GM18907 (cell line): Measurements from ENCODE around the gene DLGAP4.
A peak's percentile ranks its signal among the peaks of the same experiment; 100 is the strongest.
"Not testable (repeated sequence)": the region's sequence is repeated elsewhere in the genome, so short reads cannot be mapped to it uniquely, and the experiment has no call there.

Experiments used
- ATAC-seq: cut with Tn5 transposase; IDR thresholded peaks from one replicate; pipeline ENCODE4 v1.9.1; 2021; ENCODE audit warnings: mild to moderate bottlenecking, moderate library complexity; ENCODE audit not compliant: unreplicated experiment

The DLGAP4 gene

DNA sequence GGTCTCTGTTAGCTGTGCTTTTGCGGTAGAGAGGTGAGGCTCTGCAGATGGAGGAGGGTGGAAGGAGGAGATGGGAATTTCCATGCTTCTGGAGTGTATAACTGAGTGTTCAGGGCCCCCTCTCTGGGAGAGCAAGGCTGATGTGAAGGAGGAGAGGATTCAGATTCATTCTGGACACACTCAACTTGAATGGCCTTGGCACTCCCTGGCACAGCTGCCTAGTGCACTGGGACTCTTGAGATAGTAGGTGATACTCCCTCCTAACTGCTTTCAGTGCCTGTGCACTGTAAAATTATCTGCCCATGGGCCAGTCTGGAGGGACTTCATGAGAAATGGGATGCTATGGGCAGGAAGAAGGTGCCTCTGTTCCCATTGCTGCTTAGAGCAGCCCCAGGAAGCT is 180.9 kb downstream of the DLGAP4 start:
- ATAC-seq: no peak

DNA sequence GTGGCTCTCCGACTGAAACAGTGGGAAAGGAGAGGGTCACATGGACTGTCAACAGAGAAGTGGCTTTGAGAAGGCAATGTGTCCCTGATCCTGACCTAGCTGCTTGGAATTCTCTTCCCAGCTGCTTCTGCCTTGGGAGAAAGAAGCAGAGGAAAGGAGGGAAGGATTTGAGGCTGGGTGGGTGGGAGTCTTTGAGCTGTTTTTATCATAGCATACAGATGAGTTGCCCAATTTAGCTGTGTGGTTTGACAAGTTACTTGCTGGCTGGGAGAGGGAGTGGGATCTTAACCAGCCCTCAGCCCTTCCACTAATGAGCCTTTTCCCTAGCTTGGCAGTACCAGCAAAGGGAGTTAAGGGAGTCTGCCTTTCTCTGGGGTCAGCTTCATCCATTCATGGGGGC is 184.1 kb downstream of the DLGAP4 start:
- no peak for ATAC-seq

DNA sequence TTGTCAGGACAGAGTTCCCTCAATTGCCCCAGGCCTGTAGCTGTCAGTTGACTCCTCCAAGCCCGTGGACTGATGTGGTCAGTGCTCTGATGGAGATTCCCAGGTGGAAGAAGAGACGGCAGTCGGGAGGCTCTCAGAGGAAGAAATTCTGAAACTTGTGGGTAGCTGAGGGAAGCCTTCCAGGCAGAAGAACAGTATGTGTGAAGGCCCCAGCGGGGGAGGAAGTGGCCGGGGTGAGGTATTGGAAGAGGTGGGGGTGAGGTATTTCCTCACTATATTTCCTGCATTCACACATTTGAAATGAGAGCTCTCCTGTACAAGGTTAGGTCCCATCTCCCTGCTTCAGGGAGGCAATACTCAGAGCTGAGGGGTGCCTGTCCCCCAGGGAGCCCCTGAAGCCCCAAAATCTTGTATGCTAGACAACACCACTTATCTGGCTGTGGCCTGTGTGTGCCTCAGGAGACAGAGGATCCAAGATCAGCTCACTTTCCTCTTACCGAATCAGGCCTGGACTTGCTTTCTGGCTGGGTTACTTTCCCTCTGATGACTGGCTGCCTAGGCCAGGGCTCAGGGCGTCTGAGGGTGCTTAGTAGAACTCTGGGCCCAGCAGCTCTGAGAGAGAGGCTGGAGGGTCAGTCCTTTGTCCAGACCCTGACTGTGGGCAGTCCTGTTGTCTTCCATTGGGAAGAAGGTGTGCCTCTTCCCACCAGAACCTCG is 185.9 kb downstream of the DLGAP4 start:
- ATAC-seq: peak; percentile 59

GRCh38 chr20:36493051-36493800 is 187.1 kb downstream of the DLGAP4 start:
- no peak for ATAC-seq

DNA sequence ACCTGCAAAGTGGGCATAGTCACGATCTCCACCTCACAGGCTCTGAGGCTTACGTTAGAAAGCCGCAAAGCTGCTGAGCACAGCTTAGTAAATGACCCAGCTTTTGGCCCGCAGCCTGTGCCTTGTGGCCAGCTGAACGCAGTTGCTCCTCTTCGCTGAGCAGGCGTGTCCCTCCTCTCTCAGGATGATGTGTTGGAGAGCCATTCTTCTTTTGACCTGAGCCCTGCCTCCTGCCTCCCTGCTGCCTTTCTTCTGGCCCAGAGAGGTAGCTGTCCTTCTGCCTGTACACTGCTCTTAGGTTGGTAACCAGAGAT is 187.6 kb downstream of the DLGAP4 start:
- no peak for ATAC-seq

GRCh38 chr20:36496707-36497669 is 190.8 kb downstream of the DLGAP4 start:
- no peak for ATAC-seq

DNA sequence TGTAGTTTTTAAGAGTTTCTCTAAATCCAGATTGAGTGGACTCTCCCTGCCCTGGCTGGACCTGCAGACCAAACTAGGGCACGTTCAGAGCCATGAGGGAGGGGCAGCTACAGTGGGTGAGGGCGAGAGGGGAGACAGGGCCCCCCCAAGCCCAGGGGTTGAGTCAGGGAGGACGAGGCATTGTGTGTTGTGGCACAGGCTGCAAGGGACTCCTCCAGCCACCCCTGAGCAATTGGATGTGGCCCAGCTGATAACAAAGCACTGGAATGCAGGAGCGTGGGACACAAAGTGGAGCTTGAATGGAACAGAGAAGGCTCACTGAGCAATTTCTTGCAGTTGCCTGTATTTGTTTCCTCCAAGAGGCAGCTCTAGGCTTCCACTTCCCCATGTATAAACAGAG is 191.7 kb downstream of the DLGAP4 start:
- no peak for ATAC-seq

GRCh38 chr20:36498386-36499179 is 192.4 kb downstream of the DLGAP4 start:
- ATAC-seq: no peak

GRCh38 chr20:36499211-36499610 is 193.1 kb downstream of the DLGAP4 start:
- ATAC-seq: no peak

DNA sequence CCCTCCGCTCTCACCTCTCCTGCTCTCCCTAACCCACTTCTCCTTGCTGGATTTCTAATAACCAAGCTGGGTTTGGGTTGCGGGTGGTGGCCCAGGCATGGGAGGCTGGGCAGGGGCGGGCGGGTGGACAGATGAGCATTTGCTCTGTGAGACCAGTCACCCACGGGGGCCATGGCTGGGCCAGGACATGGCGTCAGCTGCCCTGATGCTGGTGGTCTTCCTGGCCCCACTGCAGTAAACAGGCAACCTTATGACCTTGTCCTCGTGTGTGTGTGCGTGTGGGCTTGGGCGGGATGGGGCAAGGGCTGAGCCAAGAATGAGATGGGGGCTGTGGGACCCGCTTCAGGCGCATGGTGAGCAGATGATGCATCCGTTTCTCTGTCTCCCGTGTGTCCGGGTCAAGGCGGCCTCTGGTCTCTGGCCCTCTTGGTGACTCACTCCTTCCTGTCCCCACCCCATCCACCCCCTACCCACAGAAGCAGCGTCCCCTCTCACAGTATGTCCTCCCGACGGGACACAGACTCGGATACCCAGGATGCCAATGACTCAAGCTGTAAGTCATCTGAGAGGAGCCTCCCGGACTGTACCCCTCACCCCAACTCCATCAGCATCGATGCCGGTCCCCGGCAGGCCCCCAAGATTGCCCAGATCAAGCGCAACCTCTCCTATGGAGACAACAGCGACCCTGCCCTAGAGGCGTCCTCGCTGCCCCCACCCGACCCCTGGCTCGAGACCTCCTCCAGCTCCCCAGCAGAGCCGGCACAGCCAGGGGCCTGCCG is 193.8 kb downstream of the DLGAP4 start:
- no peak for ATAC-seq

GRCh38 chr20:36501367-36502006 is 195.3 kb downstream of the DLGAP4 start:
- ATAC-seq: no peak

DNA sequence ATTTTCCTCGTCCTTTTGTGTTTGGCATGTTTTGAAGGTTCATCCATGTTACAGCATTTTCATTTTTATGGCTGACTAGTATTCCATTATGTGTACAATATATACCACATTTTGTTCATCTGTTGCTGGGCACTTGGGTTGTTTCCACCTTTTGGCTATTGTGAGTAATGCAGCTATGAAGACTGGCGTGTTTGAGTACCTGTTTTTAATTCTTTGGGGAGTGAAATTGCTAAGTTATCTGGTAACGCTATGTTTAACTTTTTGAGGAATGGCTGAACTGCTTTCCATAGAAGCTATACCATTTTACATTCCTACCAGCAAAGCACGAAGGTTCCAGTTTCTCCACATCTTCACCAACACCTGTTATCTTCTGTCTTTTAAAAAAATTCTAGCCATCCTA is 198.2 kb downstream of the DLGAP4 start:
- no peak for ATAC-seq

GRCh38 chr20:36506253-36506652 is 200.1 kb downstream of the DLGAP4 start:
- no peak for ATAC-seq

- no peak for ATAC-seq
These were observed 201.6 kb downstream of the DLGAP4 start for GRCh38 chr20:36507746-36508145.

GRCh38 chr20:36519012-36519719 is 213.0 kb downstream of the DLGAP4 start:
- no peak for ATAC-seq

DNA sequence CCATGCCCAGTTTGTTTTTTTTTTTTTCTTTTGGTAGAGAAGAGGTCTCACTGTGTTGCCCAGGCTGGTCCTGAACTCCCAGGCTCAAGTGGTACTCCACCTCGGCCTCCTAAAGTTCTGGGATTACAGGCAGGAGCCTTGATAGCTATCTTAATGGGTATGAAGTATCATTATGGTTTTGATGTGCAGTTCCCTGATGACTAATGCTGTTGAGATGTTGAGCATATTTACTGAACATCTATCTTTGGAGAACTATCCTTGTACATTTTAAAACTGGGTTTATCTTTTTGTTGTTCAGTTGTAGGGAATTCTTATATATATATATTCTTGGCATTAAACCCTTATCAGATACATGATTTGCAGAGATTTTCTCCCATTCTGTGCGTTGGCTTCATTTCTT is 213.8 kb downstream of the DLGAP4 start:
- ATAC-seq: no peak

GRCh38 chr20:36521526-36521925 is 215.4 kb downstream of the DLGAP4 start:
- no peak for ATAC-seq

- not testable (repeated sequence) for ATAC-seq
These were observed 216.3 kb downstream of the DLGAP4 start for GRCh38 chr20:36522412-36522811.

GRCh38 chr20:36523341-36523740 is 217.2 kb downstream of the DLGAP4 start:
- ATAC-seq: no peak
